ENCODE measurements around the gene SLC22A25.
"Not testable (repeated sequence)": the region's sequence is repeated elsewhere in the genome, so short reads cannot be mapped to it uniquely, and the experiment has no call there.

The SLC22A25 gene

GRCh38 chr11:63243533-63243932 lies at the start of gene SLC22A25:
Gene SLC22A25, minus strand, starts transcription at chr11:63243599. Its CDS starts 13,947 bp downstream, at chr11:63229652.
- DNase-seq (ENCODE audit: low spot score) = no peak

GRCh38 chr11:63290285-63290684 lies 46.9 kb upstream of the SLC22A25 start:
- DNase-seq (ENCODE audit: low spot score) = no peak

- no peak for DNase-seq (ENCODE audit: low spot score)
Measured at GRCh38 chr11:63289658-63290057, 46.3 kb upstream of the SLC22A25 start.

GRCh38 chr11:63282579-63282978 lies 39.2 kb upstream of the SLC22A25 start:
- no peak for DNase-seq (ENCODE audit: low spot score)

DNA sequence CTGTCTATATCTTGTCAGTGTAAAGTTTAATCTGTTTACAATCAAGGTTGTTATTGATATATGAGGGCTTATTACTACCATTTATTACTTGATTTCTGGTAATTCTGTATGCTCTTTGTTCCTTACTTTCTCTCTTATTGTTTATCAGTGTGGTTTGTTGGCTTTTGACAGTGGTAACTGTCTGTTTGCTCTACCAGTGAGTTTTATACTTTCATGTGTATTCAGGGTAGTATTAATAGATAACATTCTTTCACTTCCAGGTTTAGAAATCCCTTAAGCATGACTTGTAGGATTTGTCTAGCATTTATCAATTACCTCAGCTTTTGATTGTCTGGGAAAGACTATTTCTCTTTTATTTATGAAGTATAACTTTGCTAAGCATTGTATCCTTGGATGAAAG lies 37.5 kb upstream of the SLC22A25 start:
- no peak for DNase-seq (ENCODE audit: low spot score)

DNA sequence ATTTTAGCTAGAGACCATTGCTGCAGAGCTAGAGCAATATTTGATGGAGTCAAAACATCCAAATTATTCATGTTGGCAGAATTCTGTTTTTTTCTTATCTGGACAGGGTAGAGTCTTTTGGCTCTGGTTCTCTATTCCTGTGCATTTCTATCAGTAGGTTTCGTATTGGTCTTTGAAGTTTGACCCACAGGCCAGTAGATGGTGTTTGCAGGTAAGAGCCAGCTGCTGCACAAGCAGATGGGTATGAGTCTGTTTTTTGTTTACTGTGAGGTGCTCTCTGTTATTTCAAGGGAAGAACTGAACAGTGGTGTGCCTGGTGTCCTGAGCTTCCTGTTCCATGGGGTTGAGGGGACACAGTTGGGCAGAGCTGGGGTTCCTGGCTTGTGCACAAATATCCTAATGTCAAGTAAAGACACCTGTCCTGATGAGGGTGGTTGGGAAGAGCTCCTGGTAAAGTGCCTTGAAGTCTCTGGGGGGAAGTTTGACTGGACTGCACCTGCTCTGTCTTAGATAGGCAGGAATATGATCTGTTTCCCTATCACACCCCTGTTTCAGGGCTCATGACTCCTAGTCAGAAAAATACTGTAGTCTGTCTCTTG lies 34.0 kb upstream of the SLC22A25 start:
- DNase-seq (ENCODE audit: low spot score) = no peak

- no peak for DNase-seq (ENCODE audit: low spot score)
Measured at GRCh38 chr11:63274776-63275175, 31.4 kb upstream of the SLC22A25 start.

- no peak for DNase-seq (ENCODE audit: low spot score)
Measured at GRCh38 chr11:63273685-63274084, 30.3 kb upstream of the SLC22A25 start.

- no peak for DNase-seq (ENCODE audit: low spot score)
Measured at GRCh38 chr11:63262547-63262946, 19.1 kb upstream of the SLC22A25 start.

DNA sequence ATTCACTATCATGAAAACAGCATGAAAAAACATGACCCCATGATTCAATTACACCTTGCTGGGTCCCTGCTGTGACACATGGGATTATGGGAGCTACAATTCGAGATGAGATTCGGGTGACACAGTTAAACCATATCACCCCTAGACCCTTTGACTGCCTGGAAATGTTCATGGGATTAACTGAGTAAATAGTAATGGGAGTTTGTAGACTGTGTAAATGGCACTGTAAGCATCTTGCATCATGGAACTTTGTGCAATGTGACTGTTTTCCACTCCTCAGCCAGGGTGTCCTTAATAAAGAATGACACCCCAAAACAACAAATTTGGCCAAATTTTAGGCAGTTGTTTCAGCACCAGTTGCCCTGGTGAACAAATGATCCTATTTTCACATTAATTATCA lies 7.9 kb upstream of the SLC22A25 start:
- no peak for DNase-seq (ENCODE audit: low spot score)

- no peak for DNase-seq (ENCODE audit: low spot score)
Measured at GRCh38 chr11:63250162-63251050, 7.0 kb upstream of the SLC22A25 start.

DNA sequence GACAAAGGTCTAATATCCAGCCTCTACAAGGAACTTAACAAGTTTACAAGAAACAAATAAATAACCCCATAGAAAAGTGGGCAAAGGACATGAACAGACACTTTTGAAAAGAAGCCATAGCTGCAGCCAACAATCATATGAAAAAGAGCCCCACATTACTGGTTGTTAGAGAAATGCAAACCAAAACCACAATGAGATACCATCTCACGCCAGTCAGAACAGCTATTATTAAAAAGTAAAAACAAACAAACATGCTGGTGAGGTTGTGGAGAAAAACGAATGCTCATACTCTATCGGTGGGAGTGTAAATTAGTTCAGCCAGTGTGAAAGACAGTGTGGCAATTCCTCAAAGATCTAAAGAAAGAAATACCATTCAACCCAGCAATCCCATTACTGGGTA lies 5.6 kb upstream of the SLC22A25 start:
- DNase-seq (ENCODE audit: low spot score) = no peak

DNA sequence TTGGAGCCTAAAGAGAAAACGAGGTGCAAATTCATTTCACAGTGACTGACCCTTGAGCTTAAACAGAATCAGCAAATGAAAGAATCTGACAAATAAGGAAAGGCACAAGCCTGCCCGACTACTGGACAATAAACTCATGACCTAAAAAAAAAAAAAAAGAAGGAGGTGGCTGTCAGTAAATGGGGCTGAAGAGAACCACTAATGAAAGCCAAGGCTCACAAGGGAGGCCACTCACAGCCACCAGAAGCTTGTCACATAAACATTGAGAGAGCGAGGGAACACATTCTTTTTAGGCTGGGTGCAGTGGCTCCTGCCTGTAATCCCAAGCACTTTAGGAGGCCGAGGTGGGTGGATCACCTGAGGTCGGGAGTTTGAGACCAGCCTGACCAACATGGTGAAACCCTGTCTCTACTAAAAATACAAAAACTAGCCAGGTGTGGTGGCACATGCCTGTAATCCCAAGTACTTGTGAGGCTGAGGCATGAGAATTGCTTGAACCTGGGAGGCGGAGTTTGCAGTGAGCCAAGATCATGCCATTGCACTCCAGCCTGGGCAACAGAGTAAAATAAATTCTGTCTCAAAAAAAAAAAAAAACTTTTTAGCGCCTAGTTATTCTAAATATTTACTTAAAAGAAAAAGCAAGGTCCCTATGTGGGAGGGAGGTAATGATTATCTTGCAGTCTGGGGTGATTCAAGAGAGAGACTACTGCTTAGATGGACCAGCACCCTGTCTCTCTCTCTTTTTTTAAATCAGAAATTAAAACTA lies 4.0 kb upstream of the SLC22A25 start:
- not testable (repeated sequence) for DNase-seq (ENCODE audit: low spot score)

DNA sequence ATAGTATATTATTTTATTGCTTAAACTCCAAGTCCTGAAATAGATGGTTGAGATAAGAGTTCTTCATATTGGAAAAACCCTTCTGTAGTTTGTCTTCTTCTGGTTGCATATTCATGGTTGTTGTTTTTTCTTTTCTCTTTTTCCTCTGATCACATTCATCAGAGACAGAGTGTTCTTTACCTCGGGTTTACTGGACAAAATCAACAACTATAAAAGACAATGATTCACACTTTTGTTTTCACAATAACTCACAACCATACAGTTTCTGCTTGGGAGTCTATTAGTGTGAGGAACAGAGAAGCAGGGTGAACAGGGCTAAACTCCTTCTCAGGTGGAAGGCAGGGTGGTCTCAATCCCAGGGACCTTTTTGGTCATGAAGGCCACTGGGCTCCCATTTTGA lies 2.6 kb upstream of the SLC22A25 start:
- no peak for DNase-seq (ENCODE audit: low spot score)

DNA sequence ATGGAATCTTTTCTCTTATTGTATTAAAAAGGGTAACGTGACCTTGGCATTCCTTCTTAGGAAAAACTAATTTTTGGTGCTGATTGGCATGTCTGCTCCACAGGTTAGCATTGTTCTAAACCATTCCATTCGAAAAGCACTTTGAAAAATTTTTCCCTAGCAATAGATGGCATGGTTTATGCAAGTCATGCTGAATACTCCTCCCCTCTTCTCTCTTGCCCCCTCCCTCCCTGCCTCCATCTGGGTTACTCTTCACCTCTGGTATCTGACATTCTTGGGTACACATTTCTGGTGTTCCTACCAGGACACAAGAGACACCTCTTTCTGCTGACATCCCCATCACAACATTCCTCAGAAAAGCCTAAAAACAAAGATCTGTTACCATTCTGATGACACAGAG lies 1.5 kb upstream of the SLC22A25 start:
- DNase-seq (ENCODE audit: low spot score) = no peak

DNA sequence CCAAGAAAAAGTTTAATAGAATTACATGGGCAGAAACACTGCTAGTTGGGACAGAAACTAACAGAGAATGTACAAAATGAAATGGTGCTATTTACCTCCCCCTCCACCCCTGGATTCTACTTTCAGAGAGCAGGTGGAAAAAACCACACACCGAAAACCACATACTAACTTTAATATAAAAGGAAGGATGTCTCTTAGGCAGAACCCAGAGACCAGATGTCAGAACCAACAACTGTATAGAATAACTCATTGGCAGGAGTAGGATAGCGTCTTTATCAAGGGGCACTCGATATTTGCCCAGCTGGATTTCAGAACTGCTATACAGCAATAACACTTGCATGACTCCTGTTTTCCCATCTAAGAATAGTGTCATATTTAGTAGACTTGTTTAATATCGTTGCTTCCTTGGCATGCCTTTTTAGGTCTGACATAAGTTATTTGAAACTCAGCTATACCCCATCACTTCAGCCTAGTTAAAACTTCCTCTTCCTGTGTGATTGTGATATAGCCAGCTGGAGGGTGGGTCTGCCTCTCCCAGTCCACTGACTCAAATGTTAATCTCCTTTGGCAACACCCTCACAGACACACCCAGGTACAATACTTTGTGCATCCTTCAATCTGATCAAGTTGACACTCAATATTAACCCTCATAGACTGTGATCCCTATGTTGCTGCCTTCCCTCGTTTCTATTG lies 1.2 kb downstream of the SLC22A25 start:
- no peak for DNase-seq (ENCODE audit: low spot score)

DNA sequence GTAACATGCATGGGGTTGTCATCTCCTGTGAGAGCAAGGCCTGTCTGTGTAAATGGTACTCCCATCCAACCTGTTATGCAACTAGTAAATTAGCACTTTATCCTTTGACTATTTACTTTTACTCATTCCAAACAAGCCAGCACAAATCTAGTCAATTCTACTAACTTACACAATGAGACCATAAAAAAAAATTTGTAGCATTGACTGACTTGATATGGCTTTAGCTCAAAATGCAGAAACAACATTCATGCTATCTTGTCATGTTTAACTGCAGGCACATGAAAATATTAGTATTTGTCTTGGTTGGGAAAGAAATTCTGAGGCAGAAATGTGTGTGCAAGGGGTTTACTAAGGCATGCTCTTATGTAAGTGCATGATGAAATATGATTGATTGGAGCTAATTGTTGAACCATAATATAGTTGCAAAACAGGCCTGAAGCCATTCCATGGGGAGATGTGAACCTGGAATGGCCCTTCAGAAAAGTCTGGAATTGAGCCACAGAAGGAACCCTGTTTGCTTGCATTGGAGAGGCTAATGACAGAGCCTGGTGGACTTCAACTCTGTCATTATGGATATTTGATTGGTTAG lies 2.5 kb downstream of the SLC22A25 start:
- no peak for DNase-seq (ENCODE audit: low spot score)

- no peak for DNase-seq (ENCODE audit: low spot score)
Measured at GRCh38 chr11:63240098-63240497, 3.3 kb downstream of the SLC22A25 start.

DNA sequence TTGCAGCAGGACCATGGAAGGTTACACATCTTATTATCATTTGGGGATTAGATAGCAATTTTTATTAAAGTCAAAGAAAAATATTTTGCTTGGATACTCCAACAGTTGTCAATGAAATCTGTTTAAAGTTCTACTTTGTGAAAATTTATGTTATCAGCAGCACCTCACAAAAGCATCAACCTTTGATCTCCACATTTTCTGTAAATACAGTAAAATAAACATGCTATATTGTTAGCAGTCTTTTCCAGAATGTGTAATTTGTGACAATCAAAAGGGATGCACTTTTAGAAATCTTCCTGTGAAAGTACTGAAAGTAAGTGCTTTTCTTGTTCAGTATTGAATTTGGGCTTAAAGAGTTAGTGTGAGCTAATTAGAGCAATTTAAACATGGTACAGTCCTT lies 4.1 kb downstream of the SLC22A25 start:
- DNase-seq (ENCODE audit: low spot score) = no peak

DNA sequence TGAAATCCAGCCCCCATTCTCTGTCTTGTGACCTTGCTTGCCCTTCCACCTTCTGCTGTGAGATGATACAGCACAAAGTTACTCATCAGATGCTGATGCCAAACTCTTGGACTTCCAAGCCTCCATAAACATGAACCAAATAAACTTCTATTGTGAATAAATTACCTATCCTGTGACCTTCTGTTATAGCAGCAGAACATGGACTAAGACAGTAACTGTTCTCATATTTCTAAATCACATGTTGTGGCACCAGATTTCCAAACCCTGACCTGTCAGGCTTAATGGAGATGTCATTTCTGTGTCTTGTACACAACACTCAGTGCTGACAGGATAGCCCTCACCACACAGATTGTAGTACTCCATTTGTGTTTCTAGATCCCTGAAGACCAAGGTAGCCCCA lies 6.0 kb downstream of the SLC22A25 start:
- DNase-seq (ENCODE audit: low spot score) = no peak

Measured in putamen (tissue), 1 donor.